Femur (tissue), 1 donor: ENCODE measurements around the gene PHACTR3.

Source experiments
- DNase-seq: peaks from one replicate; pipeline ENCODE4 v3.0.0-alpha.2; 2017

PHACTR3 gene

DNA sequence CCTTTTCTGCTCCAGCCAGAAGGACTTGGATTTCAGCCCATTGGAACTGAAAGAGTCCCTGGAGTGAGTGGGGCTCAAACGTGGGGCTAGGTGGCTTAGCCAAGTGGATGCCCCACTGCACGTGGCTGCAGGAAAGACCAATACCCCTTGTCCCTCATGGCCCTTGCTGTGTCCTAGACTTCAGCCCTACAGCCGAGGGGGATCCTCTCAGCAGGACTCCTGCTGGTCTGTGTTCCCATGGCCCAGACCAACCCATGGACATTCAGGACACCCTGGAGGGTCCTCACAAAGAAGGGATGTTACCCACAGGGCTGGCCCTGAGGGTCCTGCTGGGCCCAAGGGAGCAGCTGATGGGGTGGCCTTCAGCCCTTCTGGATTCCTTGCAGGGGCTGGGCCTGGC, 30.0 kb upstream of the PHACTR3 start:
- no peak for DNase-seq

DNA sequence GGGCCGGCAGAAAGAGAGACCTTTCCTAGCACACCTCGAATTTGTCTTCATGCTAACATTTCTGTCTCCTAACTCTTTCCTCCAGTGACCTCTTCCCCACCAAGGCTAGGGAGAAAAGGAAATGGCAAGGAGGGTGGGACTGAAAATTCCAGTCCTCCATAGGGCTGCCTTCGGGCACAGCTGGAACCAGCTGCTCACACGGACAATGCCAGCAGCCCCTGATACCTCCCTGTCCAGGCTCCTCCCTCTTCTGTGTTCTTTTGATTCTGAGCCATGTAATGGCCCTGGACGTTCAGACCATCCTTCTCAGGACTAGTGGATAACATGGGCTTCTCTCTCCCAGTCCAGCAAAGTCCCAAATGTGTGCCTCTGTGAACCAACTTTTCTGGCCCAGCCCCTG, 29.1 kb upstream of the PHACTR3 start:
- DNase-seq, result no peak

DNA sequence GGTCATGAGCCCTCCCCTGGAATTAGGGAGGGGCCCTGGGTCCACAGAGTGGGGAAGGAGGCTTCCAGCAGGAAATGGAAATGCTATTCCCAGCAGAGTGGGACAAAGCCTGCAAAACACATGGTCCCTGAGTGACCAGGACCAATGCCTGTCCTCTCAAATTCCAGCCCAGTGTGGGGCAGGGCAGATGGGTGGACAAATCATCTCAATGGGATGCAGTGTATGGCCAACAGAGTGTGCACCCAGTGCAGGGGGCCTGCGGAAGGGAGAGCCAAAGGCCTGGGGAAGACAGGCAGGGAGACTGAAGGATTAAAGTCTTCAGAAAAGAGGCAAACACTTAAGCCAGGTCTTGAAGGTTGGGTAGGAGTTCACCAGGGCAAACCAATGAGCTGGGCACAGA, 28.7 kb upstream of the PHACTR3 start:
- DNase-seq, result peak; percentile 13

DNA sequence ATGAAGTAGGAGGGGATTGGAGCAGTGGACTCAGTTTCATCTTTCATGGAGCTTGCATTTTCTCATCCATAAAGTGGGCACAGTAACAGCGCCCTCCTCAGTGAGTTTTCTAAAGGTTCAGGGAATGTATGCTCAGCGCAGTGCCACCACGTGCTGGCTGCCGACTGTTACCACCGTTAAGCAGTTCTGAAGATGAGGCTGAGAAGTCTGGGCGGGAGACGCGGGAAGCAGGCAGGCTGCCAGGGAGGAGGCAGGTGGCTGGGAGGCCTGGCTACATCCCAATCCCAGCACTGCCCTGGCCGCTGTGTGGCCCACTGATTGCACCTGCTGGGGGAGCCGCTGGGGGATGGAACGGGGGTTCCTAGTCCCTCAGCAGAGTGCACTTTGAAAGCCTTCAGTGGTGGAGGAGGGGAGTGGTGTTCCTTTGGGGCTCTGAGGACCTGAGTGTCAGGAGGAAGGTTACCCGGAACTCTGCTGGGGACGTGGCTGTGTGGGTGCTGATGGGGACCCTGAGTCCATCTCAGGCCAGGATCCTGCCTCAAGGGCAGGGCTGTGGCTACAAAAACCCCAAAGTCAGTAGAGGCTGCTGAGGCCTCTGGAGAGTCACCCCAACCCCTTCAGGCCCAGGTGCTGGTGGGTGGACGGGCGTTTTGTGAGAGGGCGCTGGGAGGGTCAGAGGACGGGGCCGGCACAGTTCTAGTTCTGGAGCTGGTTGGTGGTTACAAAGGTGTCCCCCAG, 28.0 kb upstream of the PHACTR3 start:
- DNase-seq, result peak; percentile 32

DNA sequence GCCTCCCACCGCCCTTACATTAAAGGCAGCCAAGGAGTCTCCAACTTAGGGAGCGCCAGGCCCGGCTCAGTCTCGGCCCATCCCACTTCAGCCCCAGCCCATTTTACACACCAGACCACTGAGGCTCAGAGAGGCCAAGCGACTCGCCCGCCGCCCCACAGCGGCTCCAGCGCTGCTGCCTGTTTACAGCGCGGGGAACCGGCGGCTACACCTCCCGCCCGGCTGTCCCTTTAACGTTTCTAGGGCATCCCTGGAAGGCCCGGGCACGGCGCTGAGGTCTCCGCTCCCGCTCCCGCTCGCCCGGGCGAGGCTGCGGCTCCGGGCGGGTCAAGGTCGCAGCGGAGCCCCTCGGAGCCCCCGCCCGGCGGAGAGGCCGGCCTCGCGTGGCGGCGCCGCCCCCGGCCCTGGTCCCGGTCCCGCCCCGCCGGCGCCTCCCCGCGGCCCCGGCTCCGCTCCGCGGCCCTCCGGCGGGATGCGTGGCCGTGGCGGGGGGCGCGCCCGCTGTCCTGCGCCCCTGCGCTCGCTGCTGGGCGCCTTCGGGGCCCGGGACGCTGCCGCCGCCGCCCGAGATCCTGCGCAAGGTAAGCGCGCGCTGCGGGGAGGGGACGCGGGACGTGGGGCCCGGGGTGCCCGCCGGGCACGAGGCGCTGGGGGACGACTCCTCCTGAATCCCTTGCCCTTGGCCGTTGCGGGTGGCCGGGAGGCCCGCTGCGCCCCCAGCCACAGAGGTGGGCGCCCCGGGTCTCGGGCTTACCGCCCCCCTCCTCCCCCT, 27.1 kb upstream of the PHACTR3 start:
- DNase-seq, result no peak

DNA sequence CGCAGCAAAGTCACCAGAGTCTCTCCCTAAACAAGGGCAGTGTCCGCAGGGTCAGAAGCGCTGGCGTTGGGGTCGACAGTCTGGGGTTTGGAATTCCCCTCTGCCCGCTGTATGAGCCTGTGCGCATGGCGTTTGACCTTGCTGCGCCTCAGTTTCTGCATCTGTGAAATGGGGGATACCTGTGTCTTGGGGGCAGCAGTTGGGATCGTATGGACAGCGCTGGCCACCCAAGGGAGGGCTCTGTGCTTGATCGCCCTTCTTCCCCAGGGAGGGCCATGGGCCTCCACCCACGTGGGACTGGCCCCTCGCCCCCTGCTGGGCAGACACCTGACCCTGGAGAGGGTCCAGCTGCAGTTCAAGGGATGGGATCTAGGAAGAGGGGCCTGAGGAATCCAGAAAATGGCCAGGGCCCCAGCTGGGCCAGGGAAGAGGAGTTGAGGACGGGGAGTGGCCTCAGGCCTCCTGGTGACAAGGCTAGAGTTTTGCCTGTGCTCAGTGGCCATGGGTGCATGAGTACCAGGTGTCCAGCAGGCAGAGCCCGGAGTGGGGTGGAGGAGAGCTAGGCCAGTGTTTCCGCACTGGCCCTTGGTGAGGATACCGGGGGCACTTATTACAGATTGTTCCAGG, 26.4 kb upstream of the PHACTR3 start:
- DNase-seq, result peak; percentile 18

DNA sequence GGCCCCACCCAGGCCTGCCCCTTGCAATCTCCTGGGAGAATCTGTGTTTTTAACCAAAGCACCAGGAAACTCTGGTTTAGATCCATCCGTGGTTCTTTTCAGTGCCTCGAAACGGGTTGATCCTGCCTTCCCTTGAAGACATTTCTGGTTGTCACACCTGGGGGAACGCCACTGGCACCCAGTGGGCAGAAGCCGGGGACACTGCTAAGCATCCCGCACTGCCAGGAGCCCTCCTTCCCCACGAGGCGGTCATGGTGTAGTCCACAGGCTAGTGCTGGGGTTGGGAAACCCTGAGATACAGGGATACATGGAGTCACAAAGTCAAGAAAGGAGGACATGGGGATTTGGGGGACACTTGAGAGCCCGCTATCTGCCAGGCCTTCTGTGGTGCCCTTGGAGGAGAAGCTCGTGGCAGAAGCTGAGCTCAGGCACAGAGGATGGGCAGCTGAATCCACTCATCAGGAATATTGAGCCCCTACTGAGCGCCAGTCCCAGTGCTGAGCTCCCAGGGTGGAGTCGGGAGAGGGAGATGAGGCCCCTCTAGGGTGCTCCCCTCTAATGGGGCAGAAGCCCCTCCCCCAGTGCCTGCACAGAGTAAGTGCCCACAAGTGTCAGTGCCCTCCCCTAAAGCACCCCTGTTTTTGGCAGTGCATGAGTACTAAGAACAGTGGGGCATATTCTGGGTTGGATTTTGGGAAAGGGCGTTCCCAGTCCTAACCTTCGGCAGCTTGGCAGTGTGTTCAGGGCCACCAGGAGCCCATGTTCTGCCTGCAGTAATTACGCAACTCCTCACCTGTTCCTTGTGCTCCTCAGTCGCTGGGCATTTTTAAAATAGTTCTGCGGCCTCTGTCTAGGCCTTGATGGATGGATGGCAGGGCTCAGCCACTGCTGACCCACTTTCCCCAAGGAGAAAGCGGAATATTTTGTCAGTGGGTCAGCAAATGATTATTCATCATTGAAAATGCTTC, 25.6 kb upstream of the PHACTR3 start:
- peak; percentile 12 for DNase-seq

DNA sequence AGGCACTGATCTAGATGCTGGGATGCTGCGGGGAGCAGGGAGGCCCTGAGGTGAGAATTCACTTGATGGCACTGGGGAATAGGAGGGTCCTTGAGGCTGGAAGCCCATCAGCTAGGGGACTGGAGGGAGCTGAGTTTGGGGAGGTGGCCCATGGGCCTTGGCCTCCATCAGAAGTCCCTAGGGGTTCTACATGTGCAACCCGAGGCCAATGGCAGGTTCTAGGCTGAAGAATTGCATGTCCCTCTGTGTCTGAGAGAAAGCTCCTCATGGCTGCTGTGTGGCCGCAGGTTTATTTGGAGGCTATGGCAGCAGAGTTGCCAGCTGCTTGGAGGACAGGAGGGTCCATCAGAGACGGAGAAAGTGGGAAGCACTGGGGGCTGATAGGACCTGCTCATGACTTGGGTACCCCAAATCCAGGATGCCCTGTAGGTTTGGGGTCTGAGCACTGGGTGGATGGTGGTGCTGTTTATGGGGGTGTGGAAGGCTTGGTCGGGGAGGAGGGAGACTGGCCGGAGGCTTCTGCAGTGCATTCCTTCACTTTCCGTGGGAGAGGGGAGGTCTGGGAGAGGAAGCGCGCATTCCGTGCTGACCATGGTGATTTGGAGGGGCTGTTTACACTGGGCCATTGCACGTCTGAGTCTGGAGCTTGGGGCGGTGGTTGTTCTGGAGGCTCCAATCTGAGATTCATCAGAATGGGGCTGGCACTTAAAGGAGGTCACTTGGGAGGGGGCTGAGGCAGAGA, 24.8 kb upstream of the PHACTR3 start:
- peak; percentile 10 for DNase-seq

DNA sequence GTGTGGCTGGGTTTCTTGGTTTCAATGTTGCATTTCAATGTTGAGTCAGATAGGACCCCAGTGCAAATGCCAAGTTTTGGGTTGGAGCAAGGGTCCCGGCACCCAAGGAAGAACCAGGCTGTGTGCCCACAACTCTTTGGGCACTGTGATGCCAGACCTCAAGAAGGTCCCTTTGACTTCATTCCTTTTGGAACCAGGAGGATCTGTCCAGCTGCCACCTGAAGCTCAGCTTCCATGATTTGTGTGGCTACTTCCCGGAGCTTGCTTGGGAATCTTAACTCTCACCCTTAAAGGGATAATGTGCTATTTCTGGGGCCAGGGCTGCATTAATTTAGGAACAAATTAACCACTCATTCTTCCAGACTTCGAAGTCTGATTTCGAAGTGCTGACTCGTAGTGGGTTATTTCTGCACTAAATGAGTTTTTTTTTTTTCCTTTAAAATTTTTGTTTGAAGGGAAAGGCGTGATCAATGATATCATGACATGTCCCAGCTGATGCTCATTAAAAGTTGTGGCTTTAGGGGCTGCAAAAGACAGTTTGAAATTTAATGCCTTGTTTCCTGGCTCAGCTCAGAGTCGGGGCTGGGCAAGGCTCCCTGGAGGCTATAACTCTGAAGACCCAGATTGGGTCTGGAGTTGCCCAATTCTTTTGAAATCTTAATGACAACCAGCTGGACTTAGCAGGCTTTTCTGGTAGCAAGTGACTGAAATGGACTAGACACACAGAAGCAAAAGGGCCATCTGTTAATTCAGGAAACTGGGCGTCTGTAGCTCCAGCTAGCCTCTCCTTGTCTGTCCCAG, 24.0 kb upstream of the PHACTR3 start:
- DNase-seq, result peak; percentile 24

DNA sequence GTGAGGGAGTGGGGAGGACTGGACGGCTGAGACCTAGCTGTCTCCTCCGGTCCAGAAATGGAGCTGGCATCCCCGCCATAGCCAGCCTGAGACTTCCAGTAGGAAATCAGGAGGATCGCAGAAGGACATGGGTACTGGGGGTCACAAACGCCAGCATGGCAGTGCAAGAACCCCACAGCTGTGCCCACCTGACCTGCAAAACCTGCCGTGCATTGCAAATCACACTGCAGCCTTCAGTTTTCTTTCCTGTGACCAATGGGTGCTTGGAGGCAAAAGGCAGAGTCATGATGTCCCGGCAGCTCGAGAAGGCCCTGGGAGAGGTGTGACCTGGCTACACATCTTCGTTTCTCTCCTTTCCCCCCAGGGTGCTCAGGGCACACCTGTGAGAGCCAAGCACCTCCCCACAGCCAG, 23.3 kb upstream of the PHACTR3 start:
- DNase-seq, result peak; percentile 13

DNA sequence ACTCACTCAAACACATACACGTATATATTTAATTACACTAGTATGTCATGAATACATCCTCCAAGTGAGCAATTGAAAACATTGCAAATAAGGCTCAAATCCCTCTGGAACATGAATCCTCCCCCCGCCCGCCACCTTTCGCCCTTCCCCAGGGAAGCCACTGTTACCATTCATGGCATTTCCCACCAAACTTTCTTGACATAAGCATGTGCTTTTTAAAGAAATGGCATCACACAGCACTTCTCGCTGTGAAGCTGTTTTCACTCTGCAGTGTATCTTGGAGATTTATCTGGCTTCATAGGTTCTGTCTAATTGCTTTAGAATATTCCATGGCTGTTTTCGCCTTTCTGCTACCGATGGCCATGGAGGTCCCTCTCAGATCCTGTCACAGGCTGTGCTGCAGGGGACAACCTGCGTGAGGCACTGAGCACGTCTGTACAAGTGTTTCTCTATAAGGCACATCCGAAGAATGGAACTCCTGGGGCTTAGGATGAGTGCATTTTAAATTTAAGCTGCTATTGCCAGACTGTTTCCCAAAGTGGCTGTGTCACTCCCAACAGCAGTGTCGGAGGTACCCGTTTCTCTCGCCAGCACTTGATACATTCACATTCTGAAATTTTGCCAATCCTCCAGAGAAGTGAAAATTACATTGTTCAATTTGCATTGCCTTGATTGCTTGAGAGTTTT, 22.2 kb upstream of the PHACTR3 start:
- no peak for DNase-seq

DNA sequence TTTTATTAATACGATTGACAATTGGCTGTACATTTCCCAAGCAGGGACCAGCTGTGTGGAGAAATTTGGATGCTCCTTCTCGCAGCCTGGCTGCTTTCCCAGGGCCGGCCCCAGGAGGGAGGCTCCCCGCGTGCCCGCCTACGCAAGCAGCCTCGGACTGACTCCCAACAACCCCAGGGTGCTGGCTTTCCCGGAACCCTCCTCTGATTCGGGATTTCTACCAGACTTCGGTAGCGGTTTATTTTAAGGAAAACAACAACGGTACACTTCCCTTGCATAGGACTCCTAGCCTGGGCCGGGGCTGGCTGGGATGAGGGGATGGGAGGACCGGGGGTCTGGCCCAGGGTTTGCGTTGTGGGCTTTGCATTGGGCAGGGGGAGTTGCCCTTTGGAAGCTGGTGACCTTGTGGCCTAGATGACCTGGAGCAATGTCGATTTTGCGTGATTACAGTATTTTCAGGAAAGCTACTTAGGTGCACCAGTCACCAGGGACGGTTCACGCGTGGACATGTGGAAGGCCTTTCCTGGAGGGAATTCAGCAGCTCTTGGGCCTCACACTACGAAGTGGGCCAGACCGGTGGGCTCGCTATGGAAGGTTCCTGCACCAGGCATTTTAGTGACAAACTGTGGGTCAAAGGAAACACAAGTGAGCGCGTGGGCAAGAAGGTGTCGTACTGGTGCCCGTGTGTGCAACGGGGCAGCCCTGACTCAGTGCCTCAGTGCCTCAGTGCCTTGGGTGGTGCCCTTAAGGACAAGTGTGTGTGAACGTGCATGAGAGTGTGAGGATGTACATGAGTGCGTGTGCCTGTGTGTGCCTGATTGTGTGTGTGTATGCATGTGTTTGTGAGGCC, 20.7 kb upstream of the PHACTR3 start:
- peak; percentile 68 for DNase-seq

DNA sequence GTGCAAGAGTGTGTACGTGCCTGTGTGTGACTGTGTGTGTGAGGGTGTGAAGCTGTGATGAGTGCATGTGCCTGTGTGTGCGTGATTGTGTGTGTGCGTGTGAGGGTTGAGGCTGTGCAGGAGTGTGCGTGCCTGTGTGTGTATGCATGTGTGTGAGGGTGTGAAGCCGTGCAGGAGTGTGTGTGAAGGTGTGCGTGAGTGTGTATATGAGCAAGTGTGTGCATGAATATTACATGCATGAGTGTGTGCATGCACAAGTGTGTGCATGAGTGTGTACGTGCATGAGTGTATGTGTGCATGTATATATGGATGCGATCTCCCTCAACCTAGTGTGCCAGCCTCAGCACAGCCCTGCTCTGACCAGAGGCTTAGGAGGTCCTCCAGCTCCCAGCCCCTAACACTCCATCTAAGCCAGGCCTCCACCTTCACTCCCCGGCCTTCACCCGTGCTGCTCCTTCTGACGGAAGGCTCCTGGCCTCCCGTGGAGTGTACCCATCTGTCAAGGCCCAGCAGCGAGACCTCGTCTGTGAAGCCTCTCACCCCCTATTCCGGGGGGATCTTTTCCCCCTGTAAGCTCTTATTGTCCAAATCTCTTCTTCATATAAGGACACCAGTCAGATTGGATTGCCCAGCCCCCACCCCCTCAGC, 19.9 kb upstream of the PHACTR3 start:
- no peak for DNase-seq

DNA sequence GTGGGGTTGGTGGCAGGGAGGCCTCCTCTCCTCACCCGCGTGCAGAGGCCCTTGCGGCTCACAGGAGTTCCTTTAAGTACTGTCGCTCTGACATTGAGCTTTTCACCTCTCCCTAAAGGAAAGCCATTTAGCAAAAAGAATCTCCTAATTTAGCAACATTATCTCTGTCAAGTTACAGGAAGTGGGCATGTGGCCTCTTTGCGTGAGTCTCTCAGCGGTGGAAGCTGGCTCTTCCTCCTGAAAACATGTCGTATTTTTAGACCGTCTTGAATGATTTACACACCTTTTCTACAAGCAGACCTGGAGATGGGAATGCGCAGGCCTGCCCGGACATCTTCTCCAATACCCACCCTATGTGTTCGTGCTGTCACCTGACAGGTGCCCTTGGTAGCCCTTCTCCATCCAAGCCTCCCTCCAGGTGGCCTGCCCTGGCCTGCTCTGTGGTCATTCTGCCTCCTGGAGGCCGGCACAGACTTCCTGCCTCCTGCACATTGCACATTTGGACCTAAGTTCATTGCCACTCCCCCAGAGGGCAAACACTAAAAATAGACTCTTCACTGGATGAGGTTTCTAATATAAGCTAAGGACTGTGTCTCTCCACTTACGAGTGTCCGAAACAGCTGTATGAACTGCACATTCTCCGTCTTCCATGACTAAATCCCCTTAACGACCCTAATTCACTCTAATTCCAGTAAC, 18.5 kb upstream of the PHACTR3 start:
- no peak for DNase-seq

DNA sequence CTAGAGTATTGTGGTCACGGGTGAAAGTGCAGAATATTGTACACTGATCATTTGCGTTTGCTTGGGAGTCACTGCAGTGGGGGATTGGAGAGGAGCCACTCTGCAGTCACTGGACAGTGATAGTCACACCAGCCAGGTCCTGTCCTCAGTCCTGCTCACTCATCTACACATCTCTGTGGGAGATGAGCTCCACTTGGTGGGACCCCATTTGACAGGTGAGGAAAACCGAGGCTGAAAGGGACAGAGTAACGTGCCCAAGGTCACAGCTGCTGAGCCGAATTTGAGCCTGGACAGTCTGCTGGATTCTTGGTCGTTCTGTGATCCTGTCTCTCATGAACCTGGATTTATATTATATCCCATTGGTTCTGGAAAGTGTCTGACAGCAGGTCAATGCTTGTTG, 17.7 kb upstream of the PHACTR3 start:
- DNase-seq, result no peak

DNA sequence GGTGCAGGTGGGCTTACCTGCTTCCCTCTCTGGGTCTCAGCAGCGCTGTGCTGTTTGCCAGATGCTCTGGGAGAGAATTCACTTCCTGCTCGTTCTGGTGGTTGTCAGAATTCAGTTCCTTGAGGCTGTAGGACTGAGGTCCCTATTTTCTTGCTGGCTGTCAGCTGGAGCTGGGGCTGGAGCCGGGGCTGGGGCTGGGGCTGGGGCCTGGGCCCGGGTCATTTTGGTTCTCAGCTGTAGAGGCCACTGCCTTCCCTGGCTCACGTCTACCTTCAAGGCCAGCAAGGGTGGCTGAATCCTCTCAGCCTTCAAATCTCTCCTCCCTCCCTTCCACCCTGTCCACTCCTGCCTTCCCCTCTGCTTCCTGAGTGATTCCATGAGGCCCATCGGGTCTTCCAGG, 16.8 kb upstream of the PHACTR3 start:
- DNase-seq, result no peak

DNA sequence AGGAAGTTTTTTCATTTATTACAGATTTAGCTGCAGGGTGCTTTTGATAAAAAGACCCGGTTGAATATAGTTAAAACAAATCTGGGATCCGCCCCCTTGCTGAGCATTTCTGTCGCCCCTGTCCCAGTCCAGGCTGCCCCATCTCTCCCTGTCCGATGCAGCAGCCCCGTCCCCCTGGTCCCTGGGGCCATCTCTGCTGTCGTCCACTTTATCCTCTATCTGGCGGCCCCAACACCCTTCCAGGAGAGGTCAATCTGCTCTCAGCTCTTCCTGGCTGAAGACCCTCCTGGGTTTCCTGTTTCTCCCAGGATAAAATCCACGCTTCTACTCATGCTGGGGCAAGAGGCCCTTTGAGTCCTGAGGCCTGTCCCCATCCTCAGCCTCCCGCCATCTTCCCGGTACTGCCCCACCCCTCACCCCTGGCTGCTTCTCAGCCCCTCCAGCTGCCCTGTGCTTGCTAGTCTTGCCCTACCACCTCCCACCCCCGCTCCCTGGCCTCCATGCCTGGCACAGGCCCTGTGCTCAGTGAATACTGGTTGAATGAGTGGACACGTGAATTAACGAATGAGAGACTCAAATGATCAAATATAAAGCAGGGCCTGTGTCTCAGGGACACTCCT, 16.0 kb upstream of the PHACTR3 start:
- DNase-seq, result no peak
